PFSK-1 (cell line): ENCODE data around the gene MYMX.

Experiments
- FOXP2 ChIP-seq: optimal IDR thresholded peaks from 2 replicates; pipeline ENCODE3; 2011; ENCODE audit warnings: borderline replicate concordance, control low read depth, inconsistent platforms; ENCODE audit not compliant: insufficient read depth; ENCODE audit errors: extremely low read length, extremely low read depth
- POLR2AphosphoS5 ChIP-seq: IDR thresholded peaks from 2 replicates; pipeline ENCODE4 v1.6.1; 2012; ENCODE audit warnings: low read depth, mild to moderate bottlenecking, control low read depth, low read length, moderate library complexity
- REST ChIP-seq, 2 experiments: IDR thresholded peaks; 2 replicates each; pipeline versions ENCODE4 v1.6.1 to v1.8.0; 2011 to 2012; ENCODE audit warnings: low read depth in 2 of 2, low read length in 2 of 2, control low read depth in 1 of 2, inconsistent platforms in 1 of 2, mild to moderate bottlenecking in 1 of 2, moderate library complexity in 1 of 2; ENCODE audit not compliant: insufficient read depth in 1 of 2
- SIN3A ChIP-seq: IDR thresholded peaks from 2 replicates; pipeline ENCODE4 v1.6.1; 2012; ENCODE audit warnings: mild to moderate bottlenecking, low read length, moderate library complexity, borderline replicate concordance; ENCODE audit not compliant: insufficient read depth
- TAF1 ChIP-seq: IDR thresholded peaks from 2 replicates; pipeline ENCODE4 v1.6.1; 2012; ENCODE audit warnings: low read length, control low read depth, borderline replicate concordance; ENCODE audit not compliant: insufficient read depth

The MYMX gene

GRCh38 chr6:44188819-44189218 is 27.9 kb upstream of the MYMX start:
- TF ChIP-seq REST (IDR thresholded peaks at IDR 0.05; ENCODE audit: insufficient read depth in 1 of 2, low read depth in 2 of 2, low read length in 2 of 2) (no peak), FOXP2 (no peak), POLR2AphosphoS5 (no peak), TAF1 (no peak), SIN3A (no peak)

GRCh38 chr6:44189257-44189656 is 27.5 kb upstream of the MYMX start:
- TF ChIP-seq TAF1 = no peak
- no peak for TF ChIP-seq SIN3A
- TF ChIP-seq FOXP2 = no peak
- no peak for TF ChIP-seq REST (IDR thresholded peaks at IDR 0.05; ENCODE audit: insufficient read depth in 1 of 2, low read depth in 2 of 2, low read length in 2 of 2)
- no peak for TF ChIP-seq POLR2AphosphoS5

GRCh38 chr6:44190715-44191114 is 26.0 kb upstream of the MYMX start:
- no peak for TF ChIP-seq FOXP2

- TF ChIP-seq SIN3A (no peak), REST (IDR thresholded peaks at IDR 0.05; ENCODE audit: insufficient read depth in 1 of 2, low read depth in 2 of 2, low read length in 2 of 2) (0 out of 4 replicates have a peak, but pooled peaks of 1 of the 2 experiments have one; percentile 7)
Measured at GRCh38 chr6:44192428-44193041, 24.2 kb upstream of the MYMX start.

- TF ChIP-seq TAF1 (no peak), POLR2AphosphoS5 (no peak), REST (IDR thresholded peaks at IDR 0.05; ENCODE audit: insufficient read depth in 1 of 2, low read depth in 2 of 2, low read length in 2 of 2) (no peak), SIN3A (no peak), FOXP2 (no peak)
Measured at GRCh38 chr6:44193307-44193910, 23.3 kb upstream of the MYMX start.
